Transverse colon (tissue), 4 donors: ENCODE measurements around the gene RPS6KA2. TPM values are rescaled to one million over a fixed set of nuclear protein-coding genes. Genes with fewer than 3 reads are reported as not detected.

Experiments
- DNase-seq: peaks from one replicate; pipeline ENCODE4 v3.0.0-alpha.2; 2019
- H3K27ac ChIP-seq, 4 donors: fragments of 200-600 bp; sonication (generic); 2 replicates each; pipeline ENCODE4 v1.5.1; 2016 to 2018; ENCODE audit warnings: inconsistent platforms in 4 of 4
- H3K27me3 ChIP-seq: fragments of 200-600 bp; sonication (generic); 2 replicates; pipeline ENCODE4 v1.5.1; 2017; ENCODE audit warnings: inconsistent platforms
- H3K36me3 ChIP-seq, 4 donors: fragments of 200-600 bp; sonication (generic); 2 replicates each; pipeline ENCODE4 v1.5.1; 2017 to 2019; ENCODE audit warnings: inconsistent platforms in 4 of 4
- H3K4me1 ChIP-seq, 4 donors: fragments of 200-600 bp; sonication (generic); 2 replicates each; pipeline ENCODE4 v1.5.1; 2017 to 2020; ENCODE audit warnings: inconsistent platforms in 4 of 4
- H3K4me3 ChIP-seq, 4 donors: fragments of 200-600 bp; sonication (generic); 1 replicate in 1 of 4; 2 replicates in 3 of 4; pipeline versions ENCODE4 v1.5.1 to v1.6.1; 2017 to 2019; ENCODE audit warnings: inconsistent platforms in 4 of 4
- H3K9me3 ChIP-seq, 2 donors: fragments of 200-600 bp; sonication (generic); 2 replicates each; pipeline ENCODE4 v1.5.1; 2017 to 2019; ENCODE audit warnings: inconsistent platforms in 2 of 2
- EP300 ChIP-seq: sonication (generic); formaldehyde crosslinking; IDR thresholded peaks from one replicate; pipeline ENCODE4 v1.6.1; 2017; ENCODE audit warnings: antibody characterized with exemption, low read depth
- POLR2A ChIP-seq: fragments of 450-650 bp; IDR thresholded peaks from one replicate; pipeline ENCODE4 v1.6.1; 2016; ENCODE audit warnings: antibody characterized with exemption, mild to moderate bottlenecking, moderate library complexity
- POLR2AphosphoS5 ChIP-seq, 3 donors: sonication (generic); formaldehyde crosslinking; IDR thresholded peaks; one replicate each; pipeline ENCODE4 v1.6.1; 2016; ENCODE audit warnings: antibody characterized with exemption in 3 of 3
- WGBS, 2 donors: methylation state at CpG; one replicate each; pipeline ENCODE4 v1.1.5; 2018; ENCODE audit warnings: low coverage in 1 of 2; 5-methylcytosine and 5-hydroxymethylcytosine counted together
- in situ Hi-C, 4 donors: fragments of 200-750 bp; cut with MboI; loops; one replicate each; pipeline versions ENCODE4 v1.15.0 to v1.15.1; 2017; ENCODE audit warnings: low sequenced_read_pairs in 3 of 4, low pct_ligation_motif_present in 1 of 4, low pct_unique_long_range_greater_than_20kb in 1 of 4
- intact Hi-C: fragments of 100-400 bp; cut with DNase I; formaldehyde crosslinking; loops from one replicate; pipeline ENCODE4 v1.15.1; 2023; ENCODE audit warnings: low total_unique reads
- total RNA-seq, 4 donors: library from RNA; depleted of rRNA; stranded (reverse); fragments of >200 nt; gene quantifications; one replicate each; pipeline ENCODE4 v1.1.0, GENCODE V29; 2016
- TF ChIP-seq, protein P1 (sequence below), 5 experiments: fragments of 200-600 bp in 3 of 5; fragments of 450-650 bp in 2 of 5; sonication (generic) in 3 of 5; IDR thresholded peaks; 1 replicate in 2 of 5; 2 replicates in 3 of 5; pipeline ENCODE4 v1.5.1; 2016 to 2017; ENCODE audit warnings: antibody characterized with exemption in 5 of 5, inconsistent platforms in 3 of 5, mild to moderate bottlenecking in 2 of 5, moderate library complexity in 1 of 5

Gene RPS6KA2
- total RNA-seq, 4 donors from 2014 or later, result 9.6 to 41.1 (median 15.4) TPM

DNA sequence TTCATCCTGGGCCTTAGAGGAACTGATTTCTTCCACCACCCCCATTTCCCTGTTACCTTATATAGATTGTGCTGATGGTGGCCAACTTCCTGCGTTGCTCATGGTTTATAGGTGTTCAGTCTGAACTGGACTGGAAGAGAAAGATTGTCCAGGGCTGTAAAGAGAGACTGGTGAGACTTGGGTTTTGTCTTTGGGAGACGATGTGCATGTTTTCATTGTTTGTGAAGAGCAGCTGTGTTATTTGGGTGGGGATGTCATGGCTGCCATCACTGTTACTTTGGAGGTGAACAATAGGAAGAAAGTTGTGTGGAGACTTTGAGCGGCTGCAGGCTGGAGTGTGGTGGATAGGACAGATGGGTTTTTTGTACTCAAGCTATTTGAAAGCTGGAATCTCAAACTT lies 228.7 kb downstream of the RPS6KA2 start:
- in situ Hi-C loops, result loop anchor here in 1 of 4 donors (10.0 to 25.0 kb wide), 2 partner anchors 124 to 511 kb away; no protein-coding TSS in a partner anchor
- Histone ChIP-seq H3K36me3 (no peaks in the 10 kb centered on the region), H3K4me1 (peaks cover 0 to 6% (median 3%) of the 10 kb centered on the region in 4 donors)

DNA sequence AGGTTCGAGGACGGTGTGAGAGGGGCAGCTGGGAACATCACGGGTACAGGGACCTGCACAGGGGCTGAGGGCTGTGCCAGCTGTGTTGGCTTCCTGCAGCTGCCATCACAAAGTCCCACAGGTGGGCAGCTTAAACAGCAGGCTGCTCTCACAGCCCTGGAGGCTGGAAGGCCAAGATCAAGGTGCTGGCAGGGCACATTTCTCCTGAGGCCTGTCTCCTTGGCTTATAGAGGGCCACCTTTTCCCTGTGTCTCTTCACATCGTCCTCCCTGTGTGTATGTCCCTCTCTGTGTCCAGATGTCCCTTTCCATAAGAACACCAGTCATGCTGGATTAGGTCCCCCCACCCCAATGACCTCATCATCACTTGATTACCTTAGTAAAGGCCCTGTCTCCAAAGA lies 229.2 kb downstream of the RPS6KA2 start:
- peaks cover 15% of the 10 kb centered on the region for H3K27me3 ChIP-seq
- WGBS, 2 donors, result 85% methylated on average over 4 of the region's 4 CpGs; no CpG with 5 or more reads in 1 of the 2 donors
- in situ Hi-C loops (loop anchor here in 1 of 4 donors (10.0 to 25.0 kb wide), 2 partner anchors 123 to 511 kb away; no protein-coding TSS in a partner anchor), intact Hi-C loops (no loop called here)
- no peaks in the 10 kb centered on the region for H3K9me3 ChIP-seq
- H3K36me3 ChIP-seq, result no peaks in the 10 kb centered on the region
- H3K4me1 ChIP-seq, result peaks cover 0 to 6% (median 3%) of the 10 kb centered on the region in 4 donors
- no peak overlapping the region for H3K27ac ChIP-seq
- H3K4me3 ChIP-seq, result no peak overlapping the region
- TF ChIP-seq, protein P1, sequence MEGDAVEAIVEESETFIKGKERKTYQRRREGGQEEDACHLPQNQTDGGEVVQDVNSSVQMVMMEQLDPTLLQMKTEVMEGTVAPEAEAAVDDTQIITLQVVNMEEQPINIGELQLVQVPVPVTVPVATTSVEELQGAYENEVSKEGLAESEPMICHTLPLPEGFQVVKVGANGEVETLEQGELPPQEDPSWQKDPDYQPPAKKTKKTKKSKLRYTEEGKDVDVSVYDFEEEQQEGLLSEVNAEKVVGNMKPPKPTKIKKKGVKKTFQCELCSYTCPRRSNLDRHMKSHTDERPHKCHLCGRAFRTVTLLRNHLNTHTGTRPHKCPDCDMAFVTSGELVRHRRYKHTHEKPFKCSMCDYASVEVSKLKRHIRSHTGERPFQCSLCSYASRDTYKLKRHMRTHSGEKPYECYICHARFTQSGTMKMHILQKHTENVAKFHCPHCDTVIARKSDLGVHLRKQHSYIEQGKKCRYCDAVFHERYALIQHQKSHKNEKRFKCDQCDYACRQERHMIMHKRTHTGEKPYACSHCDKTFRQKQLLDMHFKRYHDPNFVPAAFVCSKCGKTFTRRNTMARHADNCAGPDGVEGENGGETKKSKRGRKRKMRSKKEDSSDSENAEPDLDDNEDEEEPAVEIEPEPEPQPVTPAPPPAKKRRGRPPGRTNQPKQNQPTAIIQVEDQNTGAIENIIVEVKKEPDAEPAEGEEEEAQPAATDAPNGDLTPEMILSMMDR (IDR thresholded peaks at IDR 0.05), result no peak
- no peak for DNase-seq

More for the DNA sequence above, 228.7 kb downstream of the RPS6KA2 start:
- Histone ChIP-seq H3K9me3 (no peaks in the 10 kb centered on the region), H3K27me3 (peaks cover 15% of the 10 kb centered on the region), H3K4me3 (no peak overlapping the region), H3K27ac (no peak overlapping the region)
- no peak for DNase-seq
- 60 to 77% methylated on average over 1 to 3 of the region's 3 CpGs for WGBS, 2 donors
- TF ChIP-seq, protein P1 (IDR thresholded peaks at IDR 0.05), result no peak
- TF ChIP-seq EP300 (no peak), POLR2A (no peak), POLR2AphosphoS5 (IDR thresholded peaks at IDR 0.05) (no peak)
- intact Hi-C loops, result no loop called here

DNA sequence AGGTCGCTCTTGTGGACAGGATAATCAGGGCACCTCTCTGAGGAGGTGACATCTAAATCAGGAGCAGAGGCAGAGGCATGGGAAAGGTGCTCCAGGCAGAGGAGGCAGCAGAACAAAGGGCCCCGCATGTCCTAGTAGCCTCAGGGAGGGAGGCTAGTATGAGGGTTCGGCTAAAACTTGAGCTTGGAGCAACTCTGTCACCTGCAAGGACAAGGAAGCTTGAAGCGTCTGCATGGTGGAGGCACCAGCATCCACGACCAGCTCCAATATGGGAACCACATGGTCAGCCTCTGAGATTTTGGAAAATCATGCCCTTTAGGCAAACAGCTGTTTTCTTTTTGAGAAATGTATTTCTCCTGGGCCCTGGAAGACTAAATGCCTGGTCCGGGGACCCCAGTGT lies 231.3 kb downstream of the RPS6KA2 start:
- in situ Hi-C loops, result loop anchor here in 1 of 4 donors (10.0 to 25.0 kb wide), 2 partner anchors 121 to 508 kb away; no protein-coding TSS in a partner anchor

DNA sequence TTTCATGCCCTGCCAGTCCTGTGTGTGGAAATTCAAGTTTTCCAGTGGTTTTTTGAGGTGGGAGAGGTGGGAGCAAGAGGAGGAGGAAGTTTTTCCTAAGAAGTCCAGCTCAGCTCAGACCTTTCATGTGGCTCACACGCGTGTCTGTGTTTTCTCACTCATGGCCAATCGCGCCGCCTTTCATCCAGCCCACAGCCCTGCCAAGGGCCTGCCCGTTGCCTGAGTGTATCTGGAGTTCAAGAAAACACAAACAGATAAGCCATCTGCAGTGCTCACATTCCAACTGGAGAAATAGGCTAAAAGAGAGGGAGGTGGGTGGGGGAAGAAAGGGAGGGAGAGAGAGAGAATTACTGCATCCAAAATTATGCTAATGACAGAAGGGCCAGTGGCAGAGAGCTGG lies 231.7 kb downstream of the RPS6KA2 start:
- Histone ChIP-seq H3K27me3 (peaks cover 21% of the 10 kb centered on the region), H3K4me3 (no peak overlapping the region), H3K4me1 (peaks cover 0 to 2% (median 0%) of the 10 kb centered on the region in 4 donors), H3K27ac (no peak overlapping the region), H3K36me3 (no peaks in the 10 kb centered on the region), H3K9me3 (no peaks in the 10 kb centered on the region)
- intact Hi-C loops (no loop called here), in situ Hi-C loops (loop anchor here in 1 of 4 donors (10.0 to 25.0 kb wide), 2 partner anchors 121 to 508 kb away; no protein-coding TSS in a partner anchor)
- TF ChIP-seq EP300 (no peak), POLR2AphosphoS5 (IDR thresholded peaks at IDR 0.05) (no peak), POLR2A (no peak)
- TF ChIP-seq, protein P1 (IDR thresholded peaks at IDR 0.05), result no peak
- WGBS, 2 donors, result 60 to 69% methylated on average over 1 to 6 of the region's 6 CpGs
- no peak for DNase-seq

More for the DNA sequence above, 231.3 kb downstream of the RPS6KA2 start:
- TF ChIP-seq EP300, result no peak
- TF ChIP-seq POLR2A, result no peak
- TF ChIP-seq POLR2AphosphoS5 (IDR thresholded peaks at IDR 0.05), result no peak
- TF ChIP-seq, protein P1 (IDR thresholded peaks at IDR 0.05), result no peak
- Histone ChIP-seq H3K27me3 (peaks cover 20% of the 10 kb centered on the region), H3K9me3 (no peaks in the 10 kb centered on the region), H3K27ac (no peak overlapping the region), H3K36me3 (no peaks in the 10 kb centered on the region), H3K4me1 (peaks cover 0 to 6% (median 3%) of the 10 kb centered on the region in 4 donors), H3K4me3 (no peak overlapping the region)
- 77 to 93% methylated on average over 4 to 6 of the region's 6 CpGs for WGBS, 2 donors
- intact Hi-C loops, result no loop called here
- DNase-seq, result no peak
